ENCODE results near the gene KRTAP2-4.
"Not testable (repeated sequence)": the region's sequence is repeated elsewhere in the genome, so short reads cannot be mapped to it uniquely, and the experiment has no call there.

The KRTAP2-4 gene

GRCh38 chr17:41082626-41083025 is 16.9 kb upstream of the KRTAP2-4 start:
- no peak for DNase-seq (ENCODE audit: low spot score)
- H3K4me3 ChIP-seq = no peak overlapping the region
- TF ChIP-seq CTCF (IDR thresholded peaks at IDR 0.05) = no peak

GRCh38 chr17:41076788-41077187 is 11.1 kb upstream of the KRTAP2-4 start:
- H3K4me3 ChIP-seq = no peak overlapping the region
- H3K27ac ChIP-seq = no peak overlapping the region
- no peak for TF ChIP-seq CTCF (IDR thresholded peaks at IDR 0.05)
- no peak for DNase-seq (ENCODE audit: low spot score)

More at GRCh38 chr17:41082626-41083025, 16.9 kb upstream of the KRTAP2-4 start:
- H3K27ac ChIP-seq = no peak overlapping the region

- Histone ChIP-seq H3K27ac (no peak overlapping the region), H3K4me3 (no peak overlapping the region)
- TF ChIP-seq CTCF (IDR thresholded peaks at IDR 0.05) = no peak
- no peak for DNase-seq (ENCODE audit: low spot score)
Measured at GRCh38 chr17:41073676-41074075, 8.0 kb upstream of the KRTAP2-4 start.

- DNase-seq (ENCODE audit: low spot score) = no peak
- no peak for TF ChIP-seq CTCF (IDR thresholded peaks at IDR 0.05)
Measured at GRCh38 chr17:41071606-41072360, 6.1 kb upstream of the KRTAP2-4 start.

GRCh38 chr17:41069031-41069430 is 3.4 kb upstream of the KRTAP2-4 start:
- no peak for TF ChIP-seq CTCF (IDR thresholded peaks at IDR 0.05)
- DNase-seq (ENCODE audit: low spot score) = no peak
- no peak overlapping the region for H3K27ac ChIP-seq
- H3K4me3 ChIP-seq = no peak overlapping the region

More at GRCh38 chr17:41071606-41072360, 6.1 kb upstream of the KRTAP2-4 start:
- Histone ChIP-seq H3K27ac (no peak overlapping the region), H3K4me3 (no peak overlapping the region)

- TF ChIP-seq CTCF (IDR thresholded peaks at IDR 0.05) = no peak
- Histone ChIP-seq H3K4me3 (no peak overlapping the region), H3K27ac (no peak overlapping the region)
- DNase-seq (ENCODE audit: low spot score) = no peak
Measured at GRCh38 chr17:41067281-41067680, 1.6 kb upstream of the KRTAP2-4 start.

- not testable (repeated sequence) for H3K4me3 ChIP-seq; H3K27ac ChIP-seq; DNase-seq (ENCODE audit: low spot score)
Measured at GRCh38 chr17:41065016-41065689, 526 bp downstream of the KRTAP2-4 start.
